RWPE2 (cell line): ENCODE data around the gene TDP2.
"Not testable (repeated sequence)": the region's sequence is repeated elsewhere in the genome, so short reads cannot be mapped to it uniquely, and the experiment has no call there.

ENCODE experiments used
- ATAC-seq: fragments of 200-7000 bp; cut with Tn5 transposase; 3 replicates; pipeline ENCODE4 v1.9.1; 2021; ENCODE audit warnings: low read depth
- DNase-seq: peaks from one replicate; pipeline ENCODE4 v3.0.0-alpha.2; 2020; ENCODE audit warnings: low spot score
- H3K27ac ChIP-seq: fragments of 450-650 bp; 2 replicates; pipeline ENCODE4 v1.5.1; 2017; ENCODE audit warnings: mild to moderate bottlenecking; ENCODE audit not compliant: poor library complexity, severe bottlenecking
- H3K27me3 ChIP-seq: fragments of 250-450 bp; sonication (Bioruptor Pico); 2 replicates; pipeline ENCODE4 v1.5.1; 2021; ENCODE audit warnings: mild to moderate bottlenecking, moderate library complexity; ENCODE audit not compliant: insufficient read depth, poor library complexity, severe bottlenecking
- H3K36me3 ChIP-seq: fragments of 250-450 bp; sonication (Bioruptor Pico); 2 replicates; pipeline ENCODE4 v1.5.1; 2020; ENCODE audit warnings: low read depth, mild to moderate bottlenecking, moderate library complexity
- H3K4me1 ChIP-seq: fragments of 250-450 bp; sonication (Bioruptor Pico); 2 replicates; pipeline ENCODE4 v1.5.1; 2021; ENCODE audit warnings: mild to moderate bottlenecking, moderate library complexity; ENCODE audit not compliant: insufficient read depth, poor library complexity, severe bottlenecking
- H3K4me3 ChIP-seq: fragments of 250-450 bp; sonication (Bioruptor Pico); 2 replicates; pipeline ENCODE4 v1.5.1; 2021; ENCODE audit warnings: mild to moderate bottlenecking, moderate library complexity; ENCODE audit not compliant: severe bottlenecking
- H3K9me3 ChIP-seq: fragments of 250-450 bp; sonication (Bioruptor Pico); 2 replicates; pipeline ENCODE4 v1.5.1; 2021; ENCODE audit warnings: mild to moderate bottlenecking, moderate library complexity; ENCODE audit not compliant: severe bottlenecking
- CTCF ChIP-seq: fragments of 450-650 bp; IDR thresholded peaks from one replicate; pipeline ENCODE4 v1.5.1; 2017; ENCODE audit warnings: mild to moderate bottlenecking, moderate library complexity; ENCODE audit not compliant: poor library complexity, severe bottlenecking

TDP2 gene

GRCh38 chr6:24668997-24669361 lies 2.3 kb upstream of the TDP2 start:
- Histone ChIP-seq H3K27ac (no peak overlapping the region), H3K9me3 (peaks cover 10% of the 10 kb centered on the region), H3K27me3 (no peaks in the 10 kb centered on the region), H3K36me3 (peaks cover 14% of the 10 kb centered on the region), H3K4me1 (peaks cover 3% of the 10 kb centered on the region), H3K4me3 (no peak overlapping the region)
- ATAC-seq = no peak
- no peak for TF ChIP-seq CTCF
- DNase-seq = no peak

DNA sequence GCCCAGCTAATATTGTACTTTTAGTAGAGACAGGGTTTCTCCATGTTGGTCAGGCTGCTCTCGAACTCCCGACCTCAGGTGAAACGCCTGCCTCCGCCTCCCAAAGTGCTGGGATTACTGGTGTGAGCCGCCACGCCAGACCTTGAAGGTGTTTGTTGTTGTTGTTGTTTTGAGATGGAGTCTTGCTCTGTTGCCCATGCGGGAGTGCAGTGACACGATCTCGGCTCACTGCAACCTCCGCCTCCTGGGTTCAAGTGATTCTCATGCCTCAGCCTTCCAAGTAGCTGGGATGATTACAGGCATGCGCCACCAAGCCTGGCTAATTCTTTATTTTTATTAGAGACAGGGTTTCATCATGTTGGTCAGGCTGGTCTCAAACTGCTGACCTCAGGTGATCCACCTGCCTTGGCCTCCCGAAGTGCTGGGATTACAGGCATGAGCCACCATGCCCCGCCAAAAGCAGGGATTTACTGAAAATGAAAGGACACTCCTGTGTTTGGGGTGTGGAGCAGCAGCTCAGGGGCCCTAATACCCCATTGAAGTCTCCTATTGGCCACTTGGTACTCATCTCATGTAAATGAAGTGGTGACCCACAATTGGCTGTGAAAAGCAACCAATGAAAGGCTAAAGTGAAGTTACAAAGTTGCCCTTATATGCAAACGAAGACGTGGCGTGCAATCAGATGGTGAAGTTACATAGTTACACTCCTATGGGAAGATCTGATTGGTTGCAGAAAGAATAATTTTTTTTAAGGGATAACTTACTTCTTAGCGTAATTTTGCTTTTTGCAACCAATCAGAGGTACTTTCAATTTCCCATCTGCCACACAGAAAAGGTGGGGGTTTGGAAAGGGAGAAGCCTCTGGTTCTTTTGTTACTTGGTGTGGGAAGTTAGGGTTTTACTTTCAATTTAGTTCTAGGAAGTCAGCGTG lies 1.6 kb upstream of the TDP2 start:
- H3K27ac ChIP-seq, H3K27me3 ChIP-seq, DNase-seq, ATAC-seq, H3K9me3 ChIP-seq, H3K4me3 ChIP-seq, H3K4me1 ChIP-seq: not testable (repeated sequence)
- H3K36me3 ChIP-seq = peaks cover 20% of the 10 kb centered on the region

- no peaks in the 10 kb centered on the region for H3K9me3 ChIP-seq
- peaks cover 3% of the 10 kb centered on the region for H3K4me1 ChIP-seq
- no peak for TF ChIP-seq CTCF
- H3K36me3 ChIP-seq = peaks cover 25% of the 10 kb centered on the region
- H3K27me3 ChIP-seq = no peaks in the 10 kb centered on the region
- no peak for ATAC-seq
- DNase-seq = no peak
- peak overlapping the region; percentile 67 for H3K4me3 ChIP-seq
- H3K27ac ChIP-seq = peak overlapping the region; percentile 49
Observed at GRCh38 chr6:24667378-24667803, 692 bp upstream of the TDP2 start.

DNA sequence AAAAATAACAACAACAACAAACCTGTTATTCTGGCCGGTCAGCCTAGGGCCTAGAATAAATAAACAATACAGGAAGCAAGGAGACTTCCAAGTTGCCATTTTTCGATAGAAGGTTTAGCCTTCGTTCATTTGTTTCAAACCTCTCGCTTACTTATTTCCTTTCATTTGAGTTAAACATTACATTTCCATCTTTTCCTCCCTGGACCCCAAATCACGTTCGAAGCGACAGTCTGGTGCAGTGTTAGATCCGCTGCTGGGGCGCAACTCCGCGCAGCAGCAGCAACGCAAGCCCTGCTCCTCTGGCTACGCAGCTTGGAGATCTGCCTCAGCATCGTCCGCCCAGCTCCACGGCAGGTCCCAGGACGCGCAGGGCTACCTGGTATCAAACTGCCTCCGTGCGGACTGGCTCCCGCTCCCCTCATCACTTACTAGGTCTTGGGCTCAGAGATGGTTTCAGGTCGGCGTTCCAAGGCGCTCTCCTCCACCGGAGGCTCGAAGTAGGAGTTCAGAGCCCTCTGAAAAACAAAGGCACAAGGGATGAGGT lies 530 bp downstream of the TDP2 start:
- Histone ChIP-seq H3K4me3 (peak overlapping the region; percentile 67), H3K27me3 (no peaks in the 10 kb centered on the region), H3K4me1 (peaks cover 3% of the 10 kb centered on the region), H3K9me3 (no peaks in the 10 kb centered on the region), H3K27ac (peak overlapping the region; percentile 49), H3K36me3 (peaks cover 25% of the 10 kb centered on the region)
- ATAC-seq (peak; percentile 60), DNase-seq (no peak)
- no peak for TF ChIP-seq CTCF

DNA sequence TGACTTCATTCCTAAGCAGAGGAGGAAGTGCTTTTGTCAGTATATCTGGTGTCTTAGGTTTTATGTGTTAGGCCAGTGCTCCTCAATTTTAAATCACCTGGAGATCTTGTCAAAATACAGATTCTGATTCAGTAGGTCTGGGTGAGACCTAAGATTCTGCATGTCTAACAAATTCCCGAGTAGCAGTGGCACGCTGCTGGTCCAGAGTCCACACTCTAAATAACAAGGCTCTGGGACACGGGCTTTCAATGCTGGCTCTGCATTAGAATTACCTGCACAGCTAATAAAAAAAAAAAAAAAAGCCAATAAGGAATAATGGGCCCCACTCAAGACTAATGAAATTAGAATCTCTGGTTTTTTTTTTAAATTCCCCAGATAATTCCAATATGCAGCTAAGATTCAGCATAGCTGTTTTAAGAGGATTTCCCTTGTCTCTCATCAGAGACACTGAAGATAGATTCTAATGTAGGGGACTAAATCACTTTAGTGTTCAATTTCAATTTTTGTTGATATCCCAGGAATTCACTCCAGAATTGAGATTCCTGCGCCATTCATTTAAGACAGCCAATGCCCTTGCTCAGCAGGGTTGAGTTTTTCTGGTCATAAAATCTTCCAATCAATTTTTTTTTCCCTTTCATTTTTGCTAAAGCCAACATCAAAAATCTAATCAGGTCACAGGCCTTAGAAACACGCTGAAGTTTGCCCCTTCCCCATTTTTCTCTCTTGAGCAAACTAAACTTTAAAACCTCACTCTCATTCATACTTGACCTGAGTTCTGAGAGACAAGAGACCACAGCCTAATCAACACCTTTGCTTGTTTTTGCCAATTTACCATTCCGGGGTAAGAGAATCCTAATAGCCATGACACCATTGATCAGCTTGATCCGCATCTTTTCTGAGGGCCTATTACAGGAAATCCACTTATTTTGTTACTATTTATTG lies 2.4 kb downstream of the TDP2 start:
- H3K4me3 ChIP-seq = no peak overlapping the region

More for the DNA sequence above, 2.4 kb downstream of the TDP2 start:
- Histone ChIP-seq H3K9me3 (no peaks in the 10 kb centered on the region), H3K4me1 (peaks cover 7% of the 10 kb centered on the region), H3K36me3 (peaks cover 25% of the 10 kb centered on the region), H3K27ac (no peak overlapping the region), H3K27me3 (no peaks in the 10 kb centered on the region)
- no peak for ATAC-seq
- no peak for TF ChIP-seq CTCF
- no peak for DNase-seq
